B cell (primary cell): ENCODE results near the gene MAST2.

Experiments used
- CTCF ChIP-seq: fragments of 200-600 bp; IDR thresholded peaks from one replicate; pipeline ENCODE4 v1.8.0; 2022; ENCODE audit warnings: antibody characterized with exemption, mild to moderate bottlenecking
- EZH2 ChIP-seq: IDR thresholded peaks from 2 replicates; pipeline ENCODE4 v1.6.1; 2012; ENCODE audit warnings: borderline replicate concordance, low read depth, mild to moderate bottlenecking, moderate library complexity, low read length; ENCODE audit not compliant: insufficient read depth, poor library complexity, severe bottlenecking

GRCh38 chr1:46061146-46061545, 257.7 kb downstream of the MAST2 start:
- no peak for TF ChIP-seq CTCF
- no peak for TF ChIP-seq EZH2
